NB4 (cell line): ENCODE data around the gene TRIM39.
"Not testable (repeated sequence)": the region's sequence is repeated elsewhere in the genome, so short reads cannot be mapped to it uniquely, and the experiment has no call there.

ENCODE experiments used
- POLR2A ChIP-seq: IDR thresholded peaks from 2 replicates; pipeline ENCODE4 v1.6.1; 2011; ENCODE audit warnings: mild to moderate bottlenecking; ENCODE audit not compliant: insufficient read length; ENCODE audit errors: extremely low read depth
- TF ChIP-seq, protein P1 (sequence below): IDR thresholded peaks from one replicate; pipeline ENCODE4 v1.5.1; 2012; ENCODE audit warnings: low read depth, low read length

DNA sequence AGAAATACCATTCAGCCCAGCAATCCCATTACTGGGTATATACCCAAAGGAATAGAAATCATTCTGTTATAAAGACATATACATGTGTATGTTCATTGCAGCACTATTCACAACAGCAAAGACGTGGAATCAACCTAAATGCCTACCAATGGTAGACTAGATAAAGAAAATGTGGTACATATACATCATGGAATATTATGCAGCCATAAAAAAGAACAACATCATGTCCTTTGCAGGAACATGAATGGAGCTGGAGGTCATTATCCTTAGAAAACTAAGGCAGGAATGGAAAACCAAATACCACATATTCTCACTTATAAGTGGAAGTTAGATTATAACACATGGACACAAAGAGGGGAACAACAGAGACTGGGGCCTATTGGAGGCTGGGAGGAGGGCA, 42.6 kb downstream of the TRIM39 start:
- not testable (repeated sequence) for TF ChIP-seq POLR2A
- TF ChIP-seq, protein P1, sequence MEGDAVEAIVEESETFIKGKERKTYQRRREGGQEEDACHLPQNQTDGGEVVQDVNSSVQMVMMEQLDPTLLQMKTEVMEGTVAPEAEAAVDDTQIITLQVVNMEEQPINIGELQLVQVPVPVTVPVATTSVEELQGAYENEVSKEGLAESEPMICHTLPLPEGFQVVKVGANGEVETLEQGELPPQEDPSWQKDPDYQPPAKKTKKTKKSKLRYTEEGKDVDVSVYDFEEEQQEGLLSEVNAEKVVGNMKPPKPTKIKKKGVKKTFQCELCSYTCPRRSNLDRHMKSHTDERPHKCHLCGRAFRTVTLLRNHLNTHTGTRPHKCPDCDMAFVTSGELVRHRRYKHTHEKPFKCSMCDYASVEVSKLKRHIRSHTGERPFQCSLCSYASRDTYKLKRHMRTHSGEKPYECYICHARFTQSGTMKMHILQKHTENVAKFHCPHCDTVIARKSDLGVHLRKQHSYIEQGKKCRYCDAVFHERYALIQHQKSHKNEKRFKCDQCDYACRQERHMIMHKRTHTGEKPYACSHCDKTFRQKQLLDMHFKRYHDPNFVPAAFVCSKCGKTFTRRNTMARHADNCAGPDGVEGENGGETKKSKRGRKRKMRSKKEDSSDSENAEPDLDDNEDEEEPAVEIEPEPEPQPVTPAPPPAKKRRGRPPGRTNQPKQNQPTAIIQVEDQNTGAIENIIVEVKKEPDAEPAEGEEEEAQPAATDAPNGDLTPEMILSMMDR: not testable (repeated sequence)
